Stimulated activated CD4-positive, alpha-beta T cell treated with anti-CD3 and anti-CD28 coated beads, Interleukin-4, amount 100 ng/mL, for 48 hours (primary cell): ENCODE data around the gene HS1BP3.

Experiments
- DNase-seq, 2 donors: peaks; one replicate each; pipeline ENCODE4 v3.0.0-alpha.2; 2020; ENCODE audit warnings: low read depth in 2 of 2

HS1BP3 gene

DNA sequence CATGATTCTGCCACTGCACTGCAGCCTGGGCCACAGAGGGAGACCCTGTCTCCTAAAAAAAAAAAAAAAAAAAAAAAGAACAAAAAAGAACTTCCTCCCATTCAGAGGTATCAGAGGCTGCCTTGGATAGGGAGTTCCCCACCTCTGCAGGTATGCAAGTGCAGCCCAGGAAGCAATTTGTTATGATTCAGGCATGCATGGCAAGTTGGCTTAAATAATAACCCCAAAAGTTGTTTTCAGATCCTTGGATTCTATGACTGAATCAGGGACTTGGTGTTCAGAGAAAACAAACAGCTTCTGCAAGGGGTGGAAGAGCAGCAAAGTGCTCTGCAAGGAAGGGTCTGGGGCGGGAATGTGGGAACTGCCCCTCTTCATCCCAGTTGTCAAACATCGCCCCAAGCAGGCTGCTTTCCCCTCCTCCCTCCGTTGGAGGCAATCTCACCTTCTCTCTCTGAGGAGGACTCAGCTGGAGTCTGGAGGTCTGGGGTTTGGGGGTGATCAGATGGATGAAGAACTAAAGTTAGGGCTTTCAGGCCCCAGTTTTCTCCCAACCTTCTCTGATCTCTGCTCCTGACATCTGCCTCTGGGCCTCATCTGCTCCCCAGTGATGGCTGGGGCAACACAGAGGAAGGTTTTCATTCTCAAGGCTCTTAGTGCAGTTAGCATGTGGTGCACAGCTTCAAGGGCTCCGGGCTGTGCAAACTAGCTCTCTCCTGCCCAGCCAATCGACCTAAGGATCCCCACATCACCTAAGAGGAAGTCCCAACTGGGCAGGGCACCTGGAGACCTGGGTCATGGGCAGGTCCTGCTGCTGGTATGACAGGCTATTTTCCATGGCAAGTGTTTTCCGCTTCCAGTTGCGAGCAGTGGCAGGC is 12.5 kb upstream of the HS1BP3 start:
- no peak for DNase-seq

GRCh38 chr2:20662308-20662937 is 11.5 kb upstream of the HS1BP3 start:
- DNase-seq: no peak

DNA sequence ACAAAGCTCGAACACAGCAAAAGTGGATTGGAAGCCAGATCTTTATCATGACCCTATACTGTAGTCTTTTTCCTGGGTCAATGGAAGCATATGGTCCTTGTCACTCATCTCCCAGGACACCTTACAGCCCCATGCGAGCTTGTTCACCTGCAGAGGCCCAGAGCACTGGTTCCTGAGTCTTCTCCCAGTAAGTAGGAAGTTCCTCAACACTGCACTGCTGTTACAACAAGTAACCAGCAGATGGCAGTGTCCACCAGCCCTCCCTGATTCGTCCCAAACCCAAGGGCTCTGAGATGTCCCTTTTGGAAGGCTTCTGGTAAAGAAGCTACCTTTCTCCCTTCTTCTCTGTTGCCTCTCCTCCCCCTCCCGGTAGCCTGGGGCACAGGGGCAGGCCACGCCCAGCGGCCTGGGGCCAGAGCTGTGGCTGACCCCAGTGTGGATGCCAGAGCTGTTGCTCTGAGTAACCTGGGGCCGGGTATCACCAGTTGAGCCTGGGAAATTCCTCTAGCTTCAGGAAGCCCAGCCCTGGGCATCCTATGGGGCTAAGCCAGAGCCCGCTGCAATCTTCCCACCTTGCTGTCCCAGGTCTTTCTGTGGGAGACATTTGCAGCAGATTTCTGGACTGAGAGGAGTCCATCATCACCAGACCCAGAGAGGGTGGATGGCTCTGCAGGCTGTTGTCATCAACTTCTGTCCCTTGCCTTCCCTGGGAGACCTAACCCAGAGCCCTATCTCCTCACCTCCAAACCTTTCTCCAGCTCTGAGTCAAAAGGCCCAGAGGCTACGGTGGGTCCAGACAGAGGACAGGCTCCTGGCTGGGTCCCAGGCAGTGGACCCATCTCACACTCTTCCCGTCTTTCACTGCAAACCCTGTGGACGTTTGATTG is 10.8 kb upstream of the HS1BP3 start:
- peak; percentile 47 to 51 for DNase-seq

DNA sequence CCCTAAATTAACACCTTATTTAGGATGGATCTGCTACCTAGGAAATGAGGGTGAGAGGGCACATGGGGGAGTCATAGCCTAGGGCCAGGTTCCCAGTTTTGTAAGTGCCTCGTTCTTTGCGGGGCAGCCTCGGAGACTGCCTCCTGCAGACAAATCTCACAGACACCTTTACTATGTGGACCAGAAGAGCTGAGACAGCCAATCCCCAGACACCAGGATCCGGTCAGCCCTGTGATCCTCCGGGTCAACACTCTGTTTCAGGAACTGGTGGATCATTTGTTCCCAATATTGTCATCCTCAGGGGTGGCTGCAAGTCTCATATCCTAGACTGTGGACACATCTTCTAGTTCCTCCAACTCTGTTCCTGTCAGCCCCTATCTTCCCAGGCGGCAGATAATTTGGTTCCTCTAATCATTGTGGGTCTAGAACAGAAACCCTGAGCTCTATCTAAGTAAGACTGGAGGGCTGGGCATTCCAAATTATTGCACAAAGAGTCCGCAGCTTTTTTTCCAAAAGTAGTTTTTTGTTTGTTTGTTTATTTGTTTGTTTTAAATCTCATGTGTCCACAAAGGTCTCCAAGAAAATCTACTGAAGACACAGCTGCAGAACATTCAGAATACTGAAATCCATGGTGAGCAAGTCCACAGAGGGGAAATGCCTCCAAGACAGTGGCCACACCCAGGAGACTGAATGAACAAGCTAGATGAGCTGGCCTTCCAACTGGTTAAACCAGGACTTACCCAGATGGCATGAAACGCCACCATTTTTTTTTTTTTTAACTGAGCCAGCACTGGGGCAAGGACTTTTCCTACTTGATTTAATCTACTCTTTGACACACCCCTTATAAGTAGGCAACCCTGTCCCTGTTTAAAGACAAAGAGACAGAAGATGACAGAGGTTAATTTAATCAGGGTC is 9.9 kb upstream of the HS1BP3 start:
- DNase-seq: no peak

GRCh38 chr2:20657522-20658235 is 6.8 kb upstream of the HS1BP3 start:
- no peak for DNase-seq

DNA sequence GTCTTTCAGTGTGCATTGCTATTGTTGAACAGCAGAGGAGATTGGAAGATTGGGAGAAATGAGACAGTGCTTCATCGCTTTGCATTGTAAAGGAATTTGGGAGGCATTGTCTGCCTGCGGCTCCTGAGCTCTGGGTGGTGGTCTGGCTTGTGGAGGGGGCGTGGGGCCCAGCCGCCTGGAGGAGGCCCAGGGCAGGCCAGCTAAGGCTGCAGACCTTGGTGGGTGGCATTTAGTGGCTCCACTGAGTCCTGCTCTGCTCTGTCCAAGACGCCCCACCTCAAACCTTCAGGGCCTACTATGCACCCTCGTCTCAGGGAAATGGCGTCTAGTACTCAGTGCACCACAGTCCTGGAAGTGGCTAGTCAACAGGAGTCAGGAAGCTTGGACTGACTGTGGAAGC is 5.7 kb upstream of the HS1BP3 start:
- DNase-seq: no peak

DNA sequence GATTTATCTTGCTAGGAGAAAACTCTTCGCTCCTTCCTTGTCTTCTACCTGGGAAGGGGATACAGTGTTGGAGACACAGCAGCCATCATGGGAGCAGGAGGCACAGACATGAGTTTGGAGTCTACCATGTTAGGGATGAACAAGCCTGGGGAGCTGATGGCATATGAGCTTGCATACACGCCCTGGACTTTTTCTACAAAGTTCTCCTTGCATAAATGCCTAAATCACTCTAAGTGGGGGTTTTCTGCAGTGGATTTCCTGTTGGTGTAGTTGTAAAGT is 3.6 kb upstream of the HS1BP3 start:
- no peak for DNase-seq

DNA sequence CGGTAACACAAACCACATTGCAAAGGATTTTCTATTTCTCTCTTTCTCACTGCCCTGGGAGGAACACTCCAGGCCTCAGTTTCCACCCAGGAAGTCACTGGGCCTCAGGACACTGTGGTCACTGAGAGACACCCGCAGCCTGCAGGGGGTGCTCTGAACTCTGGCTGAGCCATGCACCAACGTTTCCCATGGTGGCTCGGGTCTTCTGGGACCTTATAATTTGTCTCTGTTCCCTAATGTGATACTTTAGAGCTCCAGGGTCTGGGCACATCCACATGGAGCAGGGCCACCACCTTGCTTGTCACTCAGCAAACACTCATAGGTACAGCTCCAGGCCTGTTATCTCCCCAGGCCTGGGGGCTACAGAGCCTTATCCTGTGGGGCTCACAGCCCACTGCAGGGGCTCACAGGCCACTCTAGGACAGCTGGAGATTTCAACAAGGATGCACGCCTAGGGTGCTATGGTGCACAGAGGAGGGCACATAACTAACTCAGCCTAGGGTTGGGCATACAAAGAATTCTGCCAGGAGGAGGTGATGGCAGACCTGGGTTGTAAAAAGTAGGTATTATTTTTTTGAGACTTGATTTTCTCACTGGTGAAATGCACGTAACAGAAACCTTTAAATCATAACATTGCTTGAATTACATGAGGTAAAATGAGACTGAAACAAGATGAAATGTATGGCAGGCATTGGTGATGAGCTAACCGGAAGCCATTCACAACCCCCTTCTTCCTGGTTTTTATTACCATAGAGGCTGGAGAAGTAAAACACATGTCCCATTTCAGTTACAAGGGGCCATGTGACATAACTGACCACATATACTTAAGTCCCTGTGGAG is 3.0 kb upstream of the HS1BP3 start:
- no peak for DNase-seq

DNA sequence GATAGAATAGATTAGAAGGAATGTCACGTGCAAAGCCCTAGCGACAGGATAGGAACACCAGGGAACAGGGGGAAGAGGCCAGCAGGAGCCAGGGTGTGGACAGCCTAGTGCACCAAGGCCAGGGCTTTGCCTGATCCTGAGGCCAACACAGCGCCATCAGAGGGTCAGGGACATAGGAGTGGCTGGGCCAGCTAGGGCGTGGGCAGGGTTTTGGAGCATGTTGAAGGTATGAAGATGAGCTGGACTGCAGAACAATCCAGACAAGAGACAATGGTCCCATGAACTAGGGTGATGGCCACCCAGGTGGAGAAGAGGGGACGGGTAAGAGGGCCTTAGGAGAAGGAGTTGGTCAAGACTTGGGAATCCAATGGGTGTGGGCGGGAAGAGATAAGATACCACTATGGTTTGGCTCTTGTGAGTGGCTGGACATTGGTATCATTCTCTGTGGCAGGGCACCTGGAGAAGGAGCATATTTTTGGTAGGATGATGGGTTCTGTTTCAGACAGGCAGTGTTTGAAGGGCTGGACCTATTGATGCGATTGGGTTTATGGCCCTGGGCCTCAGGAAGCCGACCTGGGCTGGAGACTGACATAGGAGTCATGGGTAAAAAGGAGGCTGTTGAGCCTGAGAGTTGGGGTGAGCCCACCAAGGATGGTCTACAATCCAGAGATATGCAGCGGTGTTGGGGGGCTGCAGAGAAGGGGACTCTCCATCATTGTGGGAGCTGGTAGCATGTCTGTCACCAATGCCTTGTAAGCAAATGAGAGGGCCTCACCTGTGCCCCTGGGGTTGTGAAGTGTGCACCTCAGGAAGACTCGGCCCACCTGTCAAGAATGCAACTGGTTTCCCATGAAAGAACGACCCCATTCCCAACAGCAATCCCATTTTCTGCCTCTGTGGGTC is 2.0 kb upstream of the HS1BP3 start:
- DNase-seq: no peak

DNA sequence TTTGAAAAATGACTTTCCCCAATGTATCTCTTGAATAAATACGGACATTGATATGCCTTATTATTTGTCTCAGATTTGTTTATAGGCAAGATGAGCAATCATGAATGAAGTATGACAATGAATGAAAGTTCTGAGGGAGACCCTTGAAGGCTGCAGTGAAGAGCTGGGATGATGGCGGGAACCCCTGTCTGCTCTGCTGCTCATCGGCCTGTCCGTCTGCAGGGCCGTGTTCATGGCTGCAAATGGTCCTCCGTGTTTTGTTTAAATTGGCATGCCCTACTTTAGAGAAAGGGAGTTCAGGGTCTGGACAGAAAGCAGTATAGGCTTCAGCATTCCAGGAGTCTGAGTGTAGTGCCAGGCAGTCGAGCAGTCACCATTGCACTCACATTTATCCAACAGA is 1.2 kb upstream of the HS1BP3 start:
- DNase-seq: no peak

DNA sequence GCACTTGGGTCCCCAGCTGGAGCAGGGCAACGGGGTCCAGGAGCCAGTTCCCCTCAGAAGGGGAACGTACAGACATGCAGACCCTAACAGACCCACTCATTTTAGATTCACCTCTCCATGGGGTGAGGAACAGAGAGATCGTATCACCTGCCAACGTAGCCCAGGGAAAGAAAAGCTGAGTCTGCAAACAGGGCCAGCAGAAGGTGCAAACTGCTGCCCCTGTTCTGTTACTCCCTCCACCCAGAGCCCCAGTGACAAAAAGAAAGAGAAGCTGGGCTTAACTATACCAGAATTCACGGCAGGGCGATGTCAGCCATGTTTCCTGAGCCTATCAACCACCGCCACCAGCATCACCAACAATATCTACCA is 817 bp upstream of the HS1BP3 start:
- no peak for DNase-seq

DNA sequence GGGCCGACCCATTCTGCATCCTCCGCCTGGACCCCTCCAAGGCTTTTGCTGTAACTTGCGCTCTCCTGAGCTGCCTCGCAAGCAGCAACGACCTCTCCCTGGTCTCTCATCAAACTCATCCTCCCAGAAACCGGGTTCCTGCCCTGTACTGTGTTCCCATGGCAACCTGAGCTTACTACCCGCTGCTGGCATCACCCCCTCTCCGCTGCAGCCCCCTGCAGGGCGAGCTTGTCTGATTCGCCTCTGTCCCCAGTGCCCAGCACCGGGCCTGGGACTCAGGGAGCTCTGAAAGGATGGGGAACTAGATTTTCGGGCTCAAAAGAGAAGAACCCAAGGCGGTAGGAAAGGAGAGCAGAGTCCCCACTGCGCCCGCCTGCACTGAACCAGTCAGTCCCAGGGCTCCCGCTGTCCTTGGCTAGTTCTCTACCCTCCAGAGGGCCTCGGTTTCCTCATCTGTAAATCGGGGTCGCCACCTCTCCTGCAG is 463 bp downstream of the HS1BP3 start:
- no peak for DNase-seq

DNA sequence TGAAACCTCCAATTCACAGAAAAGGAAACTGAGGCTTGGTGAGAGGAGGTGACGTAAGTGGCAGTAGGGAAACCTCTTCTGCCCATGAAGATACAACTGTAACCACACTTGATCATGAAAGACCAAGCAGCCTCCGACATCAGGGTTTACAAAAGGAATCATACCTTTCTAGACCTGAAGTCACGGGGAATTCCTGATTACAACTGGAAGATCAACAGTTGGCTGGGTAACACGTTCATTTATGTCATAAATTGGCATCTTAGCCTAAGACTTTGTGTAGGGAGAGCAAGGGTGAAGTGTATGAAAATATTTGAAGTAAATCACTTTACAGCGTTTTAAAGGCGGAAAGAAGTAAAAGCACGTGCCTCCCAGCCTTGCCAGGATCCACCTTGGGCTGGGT is 922 bp downstream of the HS1BP3 start:
- DNase-seq: no peak

- DNase-seq: no peak
Observed at GRCh38 chr2:20649576-20649975, 1.3 kb downstream of the HS1BP3 start.

- no peak for DNase-seq
Observed at GRCh38 chr2:20648831-20649230, 2.1 kb downstream of the HS1BP3 start.

- no peak for DNase-seq
Observed at GRCh38 chr2:20648206-20648605, 2.7 kb downstream of the HS1BP3 start.

- DNase-seq: no peak
Observed at GRCh38 chr2:20647738-20648137, 3.2 kb downstream of the HS1BP3 start.

GRCh38 chr2:20647211-20647610 is 3.7 kb downstream of the HS1BP3 start:
- DNase-seq: no peak

- DNase-seq: no peak
Observed at GRCh38 chr2:20646446-20646845, 4.5 kb downstream of the HS1BP3 start.
